NCI-H524 (cell line): Measurements from ENCODE around the gene NSD2.
"Not testable (repeated sequence)": the region's sequence is repeated elsewhere in the genome, so short reads cannot be mapped to it uniquely, and the experiment has no call there.

Experiments
- DNase-seq, 2 experiments: peaks; one replicate each; lab custom pipeline; 2025; lab: John Stamatoyannopoulos, UW

The NSD2 gene

GRCh38 chr4:2006956-2007653 is 135.9 kb downstream of the NSD2 start:
- DNase-seq = no peak

- peak in 1 of 2 experiments; percentile 15 for DNase-seq
Observed at GRCh38 chr4:2007804-2008670, 136.8 kb downstream of the NSD2 start.

DNA sequence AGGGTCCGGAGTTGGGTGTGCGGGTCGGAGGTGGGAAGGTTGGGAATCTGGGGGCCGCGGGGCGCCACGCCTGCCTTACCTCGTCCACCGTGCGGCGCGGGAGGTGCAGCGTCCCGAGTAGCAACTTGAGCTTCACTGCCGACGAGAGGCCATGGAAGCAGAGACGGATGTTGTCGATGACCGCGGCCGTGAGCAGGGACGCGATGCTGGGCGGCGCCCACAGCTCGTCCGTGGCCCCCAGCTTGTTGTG is 137.4 kb downstream of the NSD2 start:
- no peak for DNase-seq

DNA sequence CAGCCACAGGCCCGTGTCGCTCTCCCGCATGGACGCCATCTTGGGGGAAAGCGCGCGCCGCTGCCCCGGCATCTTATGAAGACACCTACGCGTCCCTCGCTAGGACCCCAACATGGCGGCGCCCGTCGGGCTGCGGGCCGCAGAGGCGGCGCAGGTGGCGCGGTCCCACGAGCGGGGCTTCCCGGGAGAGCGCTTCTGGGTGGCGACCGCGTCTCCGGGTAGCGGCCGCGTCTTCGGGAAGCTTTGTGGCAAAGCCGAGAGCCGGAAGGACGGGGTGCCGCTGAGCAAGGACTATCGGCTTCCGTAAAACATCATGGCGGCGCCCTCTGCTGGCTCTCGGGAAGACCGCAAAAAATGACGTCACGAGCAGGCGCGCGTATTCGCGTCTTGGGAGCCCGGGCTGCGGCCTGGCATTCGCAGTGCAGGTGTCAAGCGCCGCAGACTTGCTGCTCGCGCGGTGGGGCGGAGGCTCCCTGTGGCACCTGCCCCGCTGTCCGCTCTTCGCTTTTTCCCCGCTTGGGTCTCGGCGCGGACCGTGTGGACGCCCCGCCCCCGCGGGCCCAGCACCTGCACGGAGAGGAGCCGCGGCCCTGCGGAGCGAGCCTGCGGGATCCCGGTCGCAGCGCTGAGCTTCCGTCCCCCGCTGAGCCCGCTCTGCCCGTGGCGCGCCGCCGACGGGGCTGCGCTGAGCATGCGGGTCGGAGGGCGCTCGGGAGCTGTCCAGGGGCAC is 137.9 kb downstream of the NSD2 start, which contains the start of gene NELFA:
Gene NELFA (minus strand): TSS at position 54 of the 730 bp plus-strand sequence. CDS start 15 bp downstream, at position 39.
- peak; percentile 94 to 96 for DNase-seq

DNA sequence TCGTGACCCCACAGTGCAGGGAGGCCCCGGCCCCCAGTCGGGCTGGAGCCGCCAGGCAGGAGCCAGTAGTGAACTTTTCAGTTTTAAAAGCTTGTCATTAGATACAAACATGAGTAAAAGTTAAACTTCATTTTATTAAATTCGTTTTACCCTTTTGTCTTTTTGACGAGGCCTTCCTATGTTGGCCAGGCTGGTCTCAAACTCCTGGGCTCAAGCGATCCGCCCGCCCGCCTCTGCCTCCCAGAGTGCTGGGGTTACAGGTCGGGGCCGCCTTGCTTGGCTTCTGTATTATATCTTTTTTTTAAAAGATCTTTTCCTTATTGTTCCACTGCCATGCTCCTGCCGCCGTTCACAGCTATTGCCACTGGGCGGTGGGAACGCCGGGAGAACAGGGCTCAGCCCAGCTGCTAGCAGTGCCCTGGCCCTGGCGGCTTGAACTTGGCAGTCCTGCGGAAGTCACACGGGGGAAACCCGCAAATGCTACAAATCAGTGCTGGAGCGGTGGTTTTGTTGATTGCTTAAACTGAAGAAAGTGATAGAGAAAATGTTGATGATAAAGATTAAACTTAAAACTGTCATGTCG is 138.5 kb downstream of the NSD2 start:
- peak; percentile 18 to 48 for DNase-seq

DNA sequence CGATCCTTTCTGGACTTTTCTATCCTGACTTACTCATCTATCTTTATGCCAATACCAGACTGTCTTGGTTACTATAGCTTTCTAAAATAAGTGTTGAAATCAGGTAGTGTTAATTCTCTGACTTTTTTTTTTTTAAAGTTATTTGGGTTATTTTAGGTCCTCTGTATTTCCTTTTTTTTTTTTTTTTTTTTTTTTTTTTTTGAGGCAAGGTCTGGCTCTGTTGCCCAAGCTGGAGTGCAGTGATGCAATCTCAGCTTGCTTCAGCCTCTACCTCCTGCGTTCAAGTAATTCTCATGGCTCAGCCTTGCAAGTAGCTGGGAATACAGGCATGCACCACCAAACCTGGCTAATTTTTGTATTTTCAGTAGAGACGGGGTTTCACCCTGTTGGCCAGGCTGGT is 140.4 kb downstream of the NSD2 start:
- no peak for DNase-seq

DNA sequence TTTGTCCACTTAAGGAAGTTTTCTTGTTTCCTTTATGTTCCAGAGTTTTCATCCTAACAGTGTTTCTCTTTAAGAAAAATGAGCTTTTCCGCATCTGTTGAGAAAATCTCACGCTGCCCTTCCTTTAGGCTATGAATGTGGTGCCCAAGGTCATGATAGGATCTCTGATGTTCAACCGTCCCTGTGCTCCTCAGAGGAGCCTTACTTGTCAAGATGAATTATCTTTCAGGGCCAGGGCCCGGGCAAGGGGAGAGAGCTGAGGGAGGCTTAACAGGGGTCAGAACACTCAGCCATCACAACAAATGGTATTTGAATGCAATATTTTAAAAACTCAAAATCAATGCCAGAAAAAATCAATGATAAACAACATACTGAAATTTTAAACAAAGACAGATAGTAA is 143.8 kb downstream of the NSD2 start:
- no peak for DNase-seq

DNA sequence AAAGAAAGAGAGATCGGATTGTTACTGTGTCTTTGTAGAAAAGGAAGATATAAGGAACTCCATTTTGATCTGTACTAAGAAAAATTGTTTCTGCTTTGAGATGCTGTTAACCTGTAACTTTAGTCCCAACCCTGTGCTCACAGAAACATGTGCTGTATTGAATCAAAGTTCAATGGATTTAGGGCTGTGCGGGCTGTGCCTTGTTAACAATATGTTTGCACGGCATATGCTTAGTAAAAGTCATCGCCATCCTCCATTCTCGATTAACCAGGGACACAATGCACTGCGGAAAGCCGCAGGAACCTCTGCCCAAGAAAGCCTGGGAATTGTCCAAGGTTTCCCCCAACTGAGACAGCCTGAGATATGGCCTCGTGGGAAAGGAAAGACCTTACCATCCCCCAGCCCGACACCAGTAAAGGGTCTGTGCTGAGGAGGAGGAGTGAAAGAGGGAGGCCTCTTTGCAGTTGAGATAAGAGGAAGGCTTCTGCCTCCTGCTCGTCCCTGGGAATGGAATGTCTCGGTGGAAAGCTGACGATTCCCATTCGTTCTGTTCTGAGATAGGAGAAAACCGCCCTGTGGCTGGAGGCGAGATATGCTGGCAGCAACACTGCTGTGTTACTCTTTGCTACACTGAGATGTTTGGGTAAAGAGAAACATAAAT is 150.3 kb downstream of the NSD2 start:
- DNase-seq = not testable (repeated sequence)

- no peak for DNase-seq
Observed at GRCh38 chr4:2024683-2025082, 153.5 kb downstream of the NSD2 start.

DNA sequence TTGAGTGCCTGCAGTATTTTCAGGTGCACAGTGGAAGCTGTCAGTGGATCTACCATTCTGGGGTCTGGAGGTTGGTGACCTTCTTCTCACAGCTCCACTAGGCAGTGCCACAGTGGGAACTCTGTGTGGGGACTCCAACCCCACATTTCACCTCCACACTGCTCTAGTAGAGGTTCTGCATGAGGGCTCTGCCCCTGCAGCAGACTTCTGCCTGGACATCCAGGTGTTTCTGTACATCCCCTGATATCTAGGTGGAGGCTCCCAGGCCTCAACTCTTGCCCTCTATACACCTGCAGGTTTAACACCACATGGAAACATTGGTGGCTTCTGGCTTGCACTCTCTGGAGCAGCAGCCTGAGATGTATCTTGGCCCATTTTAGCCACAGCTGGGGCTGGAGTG is 154.6 kb downstream of the NSD2 start:
- DNase-seq = no peak

GRCh38 chr4:2027120-2027519 is 155.9 kb downstream of the NSD2 start:
- not testable (repeated sequence) for DNase-seq

GRCh38 chr4:2031161-2031560 is 160.0 kb downstream of the NSD2 start:
- DNase-seq = not testable (repeated sequence)
